Measurements from ENCODE around the gene APBB1IP. TPM values are rescaled to one million over a fixed set of nuclear protein-coding genes. Genes with fewer than 3 reads are reported as not detected.

APBB1IP gene
- total and polyA plus RNA-seq, 2 donors (not counting 3 experiments of a cell fraction or from before 2014, with no cell fraction given), result not detected

- Histone ChIP-seq H3K27me3 (ENCODE audit: control insufficient read depth in 2 of 2, insufficient read depth in 2 of 2, low read length in 2 of 2) (no peaks in the 10 kb centered on the region), H3K4me3 (replicated peaks in 1 of 3; ENCODE audit: insufficient read depth in 1 of 3, low read depth in 1 of 3, low read length in 3 of 3) (no peak overlapping the region), H3K9me3 (replicated peaks; ENCODE audit: control insufficient read depth, insufficient read depth, low read length) (peaks cover 8% of the 10 kb centered on the region), H3K9ac (replicated peaks; ENCODE audit: extremely low read depth, insufficient read depth, low read length) (no peak overlapping the region), H3K27ac (ENCODE audit: insufficient read depth, low read depth, low read length) (no peak overlapping the region), H3K79me2 (ENCODE audit: control insufficient read depth, insufficient read depth, low read length) (no peaks in the 10 kb centered on the region), H3K4me2 (ENCODE audit: insufficient read depth, low read length) (no peak overlapping the region), H3K36me3 (ENCODE audit: control insufficient read depth in 2 of 2, extremely low read depth in 1 of 2, insufficient read depth in 2 of 2, low read length in 2 of 2) (no peaks in the 10 kb centered on the region), H3K9me1 (replicated peaks; ENCODE audit: control insufficient read depth, extremely low read depth, insufficient read depth, low read length) (no peaks in the 10 kb centered on the region), H3K4me1 (ENCODE audit: control insufficient read depth, extremely low read depth, insufficient read depth, low read length) (no peaks in the 10 kb centered on the region), H2AFZ (ENCODE audit: low read depth, low read length) (no peak overlapping the region), H4K20me1 (replicated peaks; ENCODE audit: control insufficient read depth, extremely low read depth, insufficient read depth, low read length) (no peaks in the 10 kb centered on the region)
- DNase-seq (ENCODE audit: low read depth, low spot score), result no peak
- no peak for TF ChIP-seq FOS (IDR thresholded peaks at IDR 0.05; ENCODE audit: borderline replicate concordance, insufficient read depth, low read length)
- no peak for TF ChIP-seq MYC (IDR thresholded peaks at IDR 0.05; ENCODE audit: low read depth, low read length)
- no peak for TF ChIP-seq MAX (IDR thresholded peaks at IDR 0.05; ENCODE audit: insufficient read depth, insufficient read length)
- no peak for TF ChIP-seq POLR2AphosphoS5 (IDR thresholded peaks at IDR 0.05; ENCODE audit: insufficient read depth, low read depth, low read length)
- no peak for TF ChIP-seq GATA2 (IDR thresholded peaks at IDR 0.05; ENCODE audit: insufficient read depth, insufficient read length, low read depth, low read length)
- no peak for TF ChIP-seq JUN (IDR thresholded peaks at IDR 0.05; ENCODE audit: borderline replicate concordance, insufficient read depth, insufficient read length, low read depth)
- no peak for TF ChIP-seq CTCF (IDR thresholded peaks at IDR 0.05; ENCODE audit: extremely low read depth in 1 of 2, insufficient read depth in 1 of 2, low read depth in 1 of 2, low read length in 2 of 2)
- no peak for TF ChIP-seq POLR2A (IDR thresholded peaks at IDR 0.05; ENCODE audit: low read depth, low read length)
- TF ChIP-seq EZH2 (IDR thresholded peaks at IDR 0.05; ENCODE audit: borderline replicate concordance, low read depth, low read length, severe bottlenecking), result no peak
- dilution Hi-C loops (cut with MboI; ENCODE audit: extremely low pct_ligation_motif_present, low sequenced_read_pairs), result no loop called here
- BruUV-seq (replicated peaks), result no TSS peak
- ChIA-PET CTCF (no interaction called here), POLR2A (no interaction called here)
- no peak for FAIRE-seq
- intact Hi-C loops (cut with micrococcal nuclease), result no loop called here
Measured at GRCh38 chr10:26412932-26413331, 25.2 kb upstream of the APBB1IP start.
